Astrocyte (in vitro differentiated cells and primary cell): ENCODE data around the gene ASB14.
"Not testable (repeated sequence)": the region's sequence is repeated elsewhere in the genome, so short reads cannot be mapped to it uniquely, and the experiment has no call there.

Experiments
- EZH2 ChIP-seq: IDR thresholded peaks from 2 replicates; pipeline ENCODE4 v1.6.1; 2012; ENCODE audit warnings: mild to moderate bottlenecking, low read length, inconsistent platforms; ENCODE audit not compliant: insufficient read depth
- TF ChIP-seq, protein P1 (sequence below): IDR thresholded peaks from 2 replicates; pipeline ENCODE4 v1.5.1; 2011; ENCODE audit warnings: low read depth, mild to moderate bottlenecking, inconsistent platforms, low read length, moderate library complexity; ENCODE audit not compliant: insufficient read depth

DNA sequence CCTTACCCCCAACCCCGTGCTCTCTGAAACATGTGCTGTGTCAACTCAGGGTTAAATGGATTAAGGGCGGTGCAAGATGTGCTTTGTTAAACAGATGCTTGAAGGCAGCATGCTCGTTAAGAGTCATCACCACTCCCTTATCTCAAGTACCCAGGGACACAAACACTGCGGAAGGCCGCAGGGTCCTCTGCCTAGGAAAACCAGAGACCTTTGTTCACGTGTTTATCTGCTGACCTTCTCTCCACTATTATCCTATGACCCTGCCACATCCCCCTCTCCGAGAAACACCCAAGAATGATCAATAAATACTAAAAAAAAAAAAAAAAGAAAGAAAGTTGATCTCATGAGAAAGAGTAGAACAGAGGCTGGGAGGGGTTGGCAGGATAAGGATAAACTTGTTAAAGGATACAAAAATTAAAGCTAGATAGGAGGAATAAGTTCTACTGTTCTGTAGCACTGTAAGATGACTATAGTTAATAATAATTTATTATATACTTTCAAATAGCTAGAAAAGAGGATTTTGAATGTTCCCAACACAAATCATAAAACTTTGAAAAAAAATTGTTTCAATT lies 46.7 kb upstream of the ASB14 start:
- not testable (repeated sequence) for TF ChIP-seq EZH2
- TF ChIP-seq, protein P1, sequence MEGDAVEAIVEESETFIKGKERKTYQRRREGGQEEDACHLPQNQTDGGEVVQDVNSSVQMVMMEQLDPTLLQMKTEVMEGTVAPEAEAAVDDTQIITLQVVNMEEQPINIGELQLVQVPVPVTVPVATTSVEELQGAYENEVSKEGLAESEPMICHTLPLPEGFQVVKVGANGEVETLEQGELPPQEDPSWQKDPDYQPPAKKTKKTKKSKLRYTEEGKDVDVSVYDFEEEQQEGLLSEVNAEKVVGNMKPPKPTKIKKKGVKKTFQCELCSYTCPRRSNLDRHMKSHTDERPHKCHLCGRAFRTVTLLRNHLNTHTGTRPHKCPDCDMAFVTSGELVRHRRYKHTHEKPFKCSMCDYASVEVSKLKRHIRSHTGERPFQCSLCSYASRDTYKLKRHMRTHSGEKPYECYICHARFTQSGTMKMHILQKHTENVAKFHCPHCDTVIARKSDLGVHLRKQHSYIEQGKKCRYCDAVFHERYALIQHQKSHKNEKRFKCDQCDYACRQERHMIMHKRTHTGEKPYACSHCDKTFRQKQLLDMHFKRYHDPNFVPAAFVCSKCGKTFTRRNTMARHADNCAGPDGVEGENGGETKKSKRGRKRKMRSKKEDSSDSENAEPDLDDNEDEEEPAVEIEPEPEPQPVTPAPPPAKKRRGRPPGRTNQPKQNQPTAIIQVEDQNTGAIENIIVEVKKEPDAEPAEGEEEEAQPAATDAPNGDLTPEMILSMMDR, result not testable (repeated sequence)
